K562 (cell line): Measurements from ENCODE around the gene VDR. TPM values are rescaled to one million over a fixed set of nuclear protein-coding genes. Genes with fewer than 3 reads are reported as not detected.
A peak's percentile ranks its signal among the peaks of the same experiment; 100 is the strongest.

Experiments used
- ATAC-seq: fragments of 200-7000 bp; cut with Tn5 transposase; 3 replicates; pipeline ENCODE4 v1.9.1; 2020; ENCODE audit warnings: moderate library complexity
- BruUV-seq: library from RNA; stranded (reverse); fragments of 400-500 nt; replicated peaks from 2 replicates; lab custom pipeline; 2021; lab: Mats Ljungman, UMichigan
- CTCF ChIA-PET: fragments of 300-600 bp; formaldehyde crosslinking; extraction: SDS; loops from one replicate; lab custom pipeline; 2021; ENCODE audit warnings: low intra/inter-chr PET ratio; lab: Yijun Ruan, JAX
- POLR2A ChIA-PET: fragments of 300-600, 350-650 bp; sonication (Branson Sonifier 250); formaldehyde crosslinking; extraction: SDS; loops from one replicate; lab custom pipeline; 2021; ENCODE audit warnings: antibody characterized with exemption, inconsistent platforms; lab: Yijun Ruan, JAX
- DNase-seq, 4 experiments: peaks; one replicate each; pipeline versions ENCODE4 v3.0.0 to v3.0.0-alpha.2; 2011 to 2018; ENCODE audit warnings: low spot score in 3 of 4, mixed read lengths in 3 of 4; ENCODE audit errors: extremely low read depth in 1 of 4
- FAIRE-seq: peaks from 2 replicates; lab custom pipeline; 2011; peaks lifted over from hg19 to GRCh38; lab: Jason Lieb, UNC
- H2AFZ ChIP-seq: 2 replicates; pipeline ENCODE4 v1.6.0; 2011; ENCODE audit warnings: low read depth, low read length, control low read depth, inconsistent platforms
- H3K27ac ChIP-seq: fragments of 200-600 bp; 3 replicates; pipeline ENCODE4 v1.8.0; 2011; ENCODE audit warnings: low read depth, mild to moderate bottlenecking, control low read depth, inconsistent platforms, low read length, moderate library complexity, mixed read lengths; ENCODE audit errors: extremely low read depth
- H3K27me3 ChIP-seq, 2 experiments: fragments of 300-600 bp in 1 of 2; 2 replicates in 1 of 2; 3 replicates in 1 of 2; pipeline versions ENCODE4 v1.6.0 to v1.8.0; 2011; ENCODE audit warnings: inconsistent platforms in 2 of 2, low read length in 2 of 2, mild to moderate bottlenecking in 1 of 2, mixed read lengths in 1 of 2, moderate library complexity in 1 of 2; ENCODE audit not compliant: control insufficient read depth in 2 of 2, insufficient read depth in 2 of 2
- H3K36me3 ChIP-seq: fragments of 300-600 bp; 3 replicates; pipeline ENCODE4 v1.8.0; 2011; ENCODE audit warnings: mild to moderate bottlenecking, low read length, inconsistent platforms; ENCODE audit not compliant: control insufficient read depth, insufficient read depth
- H3K4me1 ChIP-seq, 2 experiments: fragments of 200-600 bp in 1 of 2; replicated peaks in 1 of 2; 2 replicates in 1 of 2; 3 replicates in 1 of 2; pipeline versions ENCODE4 v1.5.1 to v1.8.0; 2011; ENCODE audit warnings: inconsistent platforms in 2 of 2, low read length in 2 of 2, mild to moderate bottlenecking in 1 of 2, mixed read lengths in 1 of 2, moderate library complexity in 1 of 2; ENCODE audit not compliant: control insufficient read depth in 2 of 2, insufficient read depth in 2 of 2
- H3K4me2 ChIP-seq: 2 replicates; pipeline ENCODE4 v1.6.1; 2011; ENCODE audit warnings: low read length, control low read depth, inconsistent platforms, mixed read lengths; ENCODE audit not compliant: insufficient read depth
- H3K4me3 ChIP-seq: fragments of 200-600 bp; sonication (generic), shearing (Covaris generic); 2 replicates; pipeline ENCODE4 v1.5.1; 2016; ENCODE audit warnings: control low read depth, inconsistent platforms
- H3K79me2 ChIP-seq: fragments of 200-600 bp; 3 replicates; pipeline ENCODE4 v1.8.0; 2011; ENCODE audit warnings: low read length, inconsistent platforms; ENCODE audit not compliant: control insufficient read depth, insufficient read depth
- H3K9ac ChIP-seq, 2 experiments: 2 replicates each; pipeline versions ENCODE4 v1.6.0 to v1.6.1; 2011; ENCODE audit warnings: low read depth in 2 of 2, low read length in 2 of 2, control low read depth in 1 of 2, inconsistent platforms in 1 of 2, mild to moderate bottlenecking in 1 of 2, mixed read lengths in 1 of 2; ENCODE audit not compliant: insufficient read depth in 1 of 2
- H3K9me1 ChIP-seq: one replicate; pipeline ENCODE4 v1.6.0; 2011; ENCODE audit warnings: inconsistent platforms, mild to moderate bottlenecking, low read length, moderate library complexity; ENCODE audit not compliant: control insufficient read depth, insufficient read depth
- H3K9me3 ChIP-seq: replicated peaks from 2 replicates; pipeline ENCODE4 v1.5.1; 2011; ENCODE audit warnings: low read depth, low read length, inconsistent platforms; ENCODE audit not compliant: control insufficient read depth, insufficient read depth
- H4K20me1 ChIP-seq: replicated peaks from 2 replicates; pipeline ENCODE4 v1.6.1; 2011; ENCODE audit warnings: low read length, inconsistent platforms, mixed read lengths; ENCODE audit not compliant: control insufficient read depth, insufficient read depth
- ARID4B ChIP-seq: sonication (generic); formaldehyde crosslinking; IDR thresholded peaks from 2 replicates; pipeline ENCODE4 v1.8.0; 2022; ENCODE audit warnings: mild to moderate bottlenecking, missing genetic modification reagents
- GTF3C2 ChIP-seq: IDR thresholded peaks from 3 replicates; pipeline ENCODE4 v1.6.1; 2011; ENCODE audit warnings: borderline replicate concordance, mild to moderate bottlenecking, moderate library complexity; ENCODE audit not compliant: insufficient read length; ENCODE audit errors: extremely low read depth
- JUNB ChIP-seq: fragments of 450-650 bp; formaldehyde crosslinking; conservative IDR thresholded peaks from 2 replicates; pipeline ENCODE4 v1.4.0; 2020; ENCODE audit warnings: mild to moderate bottlenecking
- MYC ChIP-seq, 2 experiments: fragments of 250-450 bp in 1 of 2; sonication (Bioruptor Pico) in 1 of 2; IDR thresholded peaks; 2 replicates each; pipeline versions ENCODE4 v1.5.1 to v1.6.1; 2012 to 2021; ENCODE audit warnings: low read depth in 2 of 2, borderline replicate concordance in 1 of 2, improper control_type of control experiment in 1 of 2, low read length in 1 of 2, mild to moderate bottlenecking in 1 of 2, moderate library complexity in 1 of 2
- SMARCE1 ChIP-seq: fragments of 450-650 bp; IDR thresholded peaks from 2 replicates; pipeline ENCODE4 v1.7.1; 2016; ENCODE audit warnings: mild to moderate bottlenecking
- SRSF1 ChIP-seq: fragments of 200-400 bp; formaldehyde crosslinking; IDR thresholded peaks from 2 replicates; pipeline ENCODE4 v1.6.1; 2017; ENCODE audit warnings: mild to moderate bottlenecking, low read depth, low read length, moderate library complexity
- TEAD2 ChIP-seq: fragments of 450-650 bp; IDR thresholded peaks from 2 replicates; pipeline ENCODE4 v1.6.1; 2016; ENCODE audit warnings: missing genetic modification characterization, control low read depth, missing compliant biosample characterization
- TFAP4 ChIP-seq: sonication (generic); formaldehyde crosslinking; IDR thresholded peaks from 2 replicates; pipeline ENCODE4 v1.8.0; 2022; ENCODE audit warnings: missing genetic modification reagents, mild to moderate bottlenecking, moderate library complexity, borderline replicate concordance
- ZNF280A ChIP-seq: fragments of 450-650 bp; IDR thresholded peaks from 2 replicates; pipeline ENCODE4 v1.6.1; 2018; ENCODE audit warnings: mild to moderate bottlenecking, low read depth; ENCODE audit not compliant: partially characterized antibody
- WGBS: fragments of 100-300 bp; shearing (Covaris generic); methylation state at CpG from one replicate; pipeline ENCODE4 v1.1.6; 2016; ENCODE audit warnings: low coverage, mixed read lengths; ENCODE audit not compliant: insufficient coverage; ENCODE audit errors: missing lambda C conversion rate; 5-methylcytosine and 5-hydroxymethylcytosine counted together
- in situ Hi-C: fragments of 300-500 bp; cut with MboI; formaldehyde crosslinking; loops from 4 replicates; pipeline ENCODE4 v1.15.0; 2018; ENCODE audit warnings: inconsistent platforms, mixed read lengths
- intact Hi-C: fragments of 100-400 bp; cut with micrococcal nuclease; formaldehyde crosslinking; loops from 2 replicates; pipeline ENCODE4 v1.14.2; 2022
- polyA plus RNA-seq, 8 experiments: library from polyadenylated mRNA; depleted of rRNA in 4 of 8; stranded (reverse) in 5 of 8; unstranded in 3 of 8; fragments of >200 nt; fragmentation: Nextera tagmentation in 2 of 8; fragmentation: Illumina TruSeq in 1 of 8; extraction: Ambion mirVana in 2 of 8; extraction: Trizol in 1 of 8; gene quantifications; 2 replicates each; pipeline versions ENCODE4 v1.2.1 to v1.2.3, GENCODE V29; 2011 to 2014; ENCODE audit warnings: inconsistent platforms in 1 of 8, missing spikeins in 1 of 8
- total RNA-seq, 7 experiments: library from RNA; depleted of rRNA in 6 of 7; stranded (reverse); fragments of >200 nt in 6 of 7; fragmentation: Illumina TruSeq in 2 of 7; extraction: Trizol in 2 of 7; gene quantifications; 2 replicates each; pipeline versions ENCODE4 v1.2.1 to v1.2.3, GENCODE V29; 2011 to 2021; ENCODE audit warnings: low replicate concordance in 1 of 7

The VDR gene
- total and polyA plus RNA-seq, 9 of the 15 experiments (the other 6 are each of a cell fraction or from before 2014, with no cell fraction given), result 0.61 to 4.8 (median 2.0) TPM

- H3K9me1 ChIP-seq, result no peaks in the 10 kb centered on the region
- H3K4me2 ChIP-seq, result peak overlapping the region; percentile 83
- no peaks in the 10 kb centered on the region for H3K27me3 ChIP-seq
- POLR2A ChIA-PET, result interaction anchor here (1.0 to 2.6 kb wide), 5 partner anchors 9 to 32 kb away, joined by 3 to 18 read pairs (median 7); no protein-coding TSS in a partner anchor
- peaks cover 36% of the 10 kb centered on the region for H3K36me3 ChIP-seq
- BruUV-seq, result no TSS peak
- H3K9ac ChIP-seq, result peak overlapping the region; percentile 58 to 91
- H2AFZ ChIP-seq, result no peak overlapping the region
- H3K9me3 ChIP-seq, result no peaks in the 10 kb centered on the region
- FAIRE-seq (peak; percentile 11), ATAC-seq (peak; percentile 48), DNase-seq (peak; percentile 57 to 62 (median 60))
- CTCF ChIA-PET, result interaction anchor here (0.5 to 2.6 kb wide), 2 partner anchors 19 to 104 kb away, joined by 3 to 17 read pairs; no protein-coding TSS in a partner anchor
- H4K20me1 ChIP-seq, result no peaks in the 10 kb centered on the region
- in situ Hi-C loops, result no loop called here
- H3K27ac ChIP-seq, result peak overlapping the region; percentile 71
- intact Hi-C loops, result loop anchor here (1.0 kb wide), 1 partner anchor 19 kb away; no protein-coding TSS in a partner anchor
- peak overlapping the region; percentile 68 for H3K4me3 ChIP-seq
- 5% methylated on average over 22 of the region's 23 CpGs for WGBS
- peaks cover 69% of the 10 kb centered on the region for H3K79me2 ChIP-seq
- H3K4me1 ChIP-seq, result peaks cover 54 to 62% of the 10 kb centered on the region in 2 experiments
- no peak for TF ChIP-seq MYC (IDR thresholded peaks at IDR 0.05; ENCODE audit: low read depth, low read length)
- TF ChIP-seq MYC (CRISPR knock-in tag; IDR thresholded peaks at IDR 0.05; ENCODE audit: borderline replicate concordance, low read depth), result 0 out of 2 replicates have a peak, but pooled peaks have one; percentile 11
- TF ChIP-seq GTF3C2, result no peak
- peak; percentile 70; the same call in 1 of the 2 replicates for TF ChIP-seq ARID4B
- TF ChIP-seq SRSF1, result no peak
- no peak for TF ChIP-seq TEAD2 (tag)
- TF ChIP-seq TFAP4 (CRISPR knock-in tag), result peak; percentile 31; the same call in 1 of the 2 replicates
- no peak for TF ChIP-seq ZNF280A
- TF ChIP-seq JUNB (CRISPR knock-in tag), result no peak
- TF ChIP-seq SMARCE1, result 0 out of 2 replicates have a peak, but pooled peaks have one; percentile 20
Measured at GRCh38 chr12:47818467-47819137, 86.2 kb downstream of the VDR start.
